Endothelial cell (in vitro differentiated cells): ENCODE results near the gene SLFN12L. TPM values are rescaled to one million over a fixed set of nuclear protein-coding genes. Genes with fewer than 3 reads are reported as not detected.

Experiments used
- DNase-seq: peaks from one replicate; pipeline ENCODE4 v3.0.0; 2021; ENCODE audit warnings: low spot score
- H3K27ac Mint-ChIP-seq: one replicate; pipeline ENCODE4 v1.8.0; 2021; ENCODE audit warnings: mixed read lengths, inconsistent platforms; ENCODE audit not compliant: unreplicated experiment
- H3K27me3 Mint-ChIP-seq: one replicate; pipeline ENCODE4 v1.8.0; 2021; ENCODE audit warnings: mild to moderate bottlenecking, moderate library complexity, mixed read lengths, inconsistent platforms; ENCODE audit not compliant: unreplicated experiment
- H3K36me3 Mint-ChIP-seq: one replicate; pipeline ENCODE4 v1.8.0; 2021; ENCODE audit warnings: mild to moderate bottlenecking, low read depth, mixed read lengths, inconsistent platforms; ENCODE audit not compliant: unreplicated experiment
- H3K4me1 Mint-ChIP-seq: one replicate; pipeline ENCODE4 v1.8.0; 2021; ENCODE audit warnings: mild to moderate bottlenecking, mixed read lengths, inconsistent platforms; ENCODE audit not compliant: unreplicated experiment
- H3K4me3 Mint-ChIP-seq: one replicate; pipeline ENCODE4 v1.8.0; 2021; ENCODE audit warnings: mild to moderate bottlenecking, mixed read lengths, inconsistent platforms; ENCODE audit not compliant: unreplicated experiment
- H3K9me3 Mint-ChIP-seq: one replicate; pipeline ENCODE4 v1.8.0; 2021; ENCODE audit warnings: mixed read lengths, inconsistent platforms; ENCODE audit not compliant: unreplicated experiment
- total RNA-seq: library from RNA; stranded (reverse); fragmentation: NEBNext Ultra II Directional; extraction: Animal tissue kit (Norgen Biotek cat#: 25700); gene quantifications from one replicate; pipeline ENCODE4 v1.2.1, GENCODE V29; 2021; ENCODE audit not compliant: unreplicated experiment
- TF ChIP-seq, protein P1 (sequence below): fragments of 200-600 bp; sonication (generic); IDR thresholded peaks from one replicate; pipeline ENCODE4 v1.5.0; 2021; ENCODE audit warnings: antibody characterized with exemption; ENCODE audit not compliant: unreplicated experiment

Gene SLFN12L
- total RNA-seq, 1 donor from 2014 or later: not detected

GRCh38 chr17:35488991-35489390 is 48.5 kb downstream of the SLFN12L start:
- Mint-ChIP-seq H3K27me3 (peaks cover 22% of the 10 kb centered on the region), H3K27ac (no peak overlapping the region), H3K4me3 (no peak overlapping the region), H3K36me3 (no peaks in the 10 kb centered on the region), H3K9me3 (no peaks in the 10 kb centered on the region), H3K4me1 (peaks cover 7% of the 10 kb centered on the region)
- TF ChIP-seq, protein P1, sequence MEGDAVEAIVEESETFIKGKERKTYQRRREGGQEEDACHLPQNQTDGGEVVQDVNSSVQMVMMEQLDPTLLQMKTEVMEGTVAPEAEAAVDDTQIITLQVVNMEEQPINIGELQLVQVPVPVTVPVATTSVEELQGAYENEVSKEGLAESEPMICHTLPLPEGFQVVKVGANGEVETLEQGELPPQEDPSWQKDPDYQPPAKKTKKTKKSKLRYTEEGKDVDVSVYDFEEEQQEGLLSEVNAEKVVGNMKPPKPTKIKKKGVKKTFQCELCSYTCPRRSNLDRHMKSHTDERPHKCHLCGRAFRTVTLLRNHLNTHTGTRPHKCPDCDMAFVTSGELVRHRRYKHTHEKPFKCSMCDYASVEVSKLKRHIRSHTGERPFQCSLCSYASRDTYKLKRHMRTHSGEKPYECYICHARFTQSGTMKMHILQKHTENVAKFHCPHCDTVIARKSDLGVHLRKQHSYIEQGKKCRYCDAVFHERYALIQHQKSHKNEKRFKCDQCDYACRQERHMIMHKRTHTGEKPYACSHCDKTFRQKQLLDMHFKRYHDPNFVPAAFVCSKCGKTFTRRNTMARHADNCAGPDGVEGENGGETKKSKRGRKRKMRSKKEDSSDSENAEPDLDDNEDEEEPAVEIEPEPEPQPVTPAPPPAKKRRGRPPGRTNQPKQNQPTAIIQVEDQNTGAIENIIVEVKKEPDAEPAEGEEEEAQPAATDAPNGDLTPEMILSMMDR: no peak
- no peak for DNase-seq

- H3K36me3 Mint-ChIP-seq: no peaks in the 10 kb centered on the region
- no peak overlapping the region for H3K27ac Mint-ChIP-seq
- no peaks in the 10 kb centered on the region for H3K9me3 Mint-ChIP-seq
- peak overlapping the region; percentile 80 for H3K4me3 Mint-ChIP-seq
- no peak for DNase-seq
- TF ChIP-seq, protein P1: no peak
- peaks cover 5% of the 10 kb centered on the region for H3K4me1 Mint-ChIP-seq
- peaks cover 18% of the 10 kb centered on the region for H3K27me3 Mint-ChIP-seq
These were observed 50.4 kb downstream of the SLFN12L start for GRCh38 chr17:35486920-35487732.

- DNase-seq: no peak
- no peak overlapping the region for H3K4me3 Mint-ChIP-seq
- TF ChIP-seq, protein P1: no peak
- no peak overlapping the region for H3K27ac Mint-ChIP-seq
- H3K27me3 Mint-ChIP-seq: no peaks in the 10 kb centered on the region
- H3K4me1 Mint-ChIP-seq: peaks cover 3% of the 10 kb centered on the region
- no peaks in the 10 kb centered on the region for H3K36me3 Mint-ChIP-seq
- no peaks in the 10 kb centered on the region for H3K9me3 Mint-ChIP-seq
These were observed 58.2 kb downstream of the SLFN12L start for GRCh38 chr17:35479271-35479670.

- no peak overlapping the region for H3K27ac Mint-ChIP-seq
- no peaks in the 10 kb centered on the region for H3K36me3 Mint-ChIP-seq
- no peak for DNase-seq
- H3K4me3 Mint-ChIP-seq: no peak overlapping the region
- H3K4me1 Mint-ChIP-seq: peaks cover 3% of the 10 kb centered on the region
- no peaks in the 10 kb centered on the region for H3K27me3 Mint-ChIP-seq
- TF ChIP-seq, protein P1: no peak
- no peaks in the 10 kb centered on the region for H3K9me3 Mint-ChIP-seq
These were observed 60.2 kb downstream of the SLFN12L start for GRCh38 chr17:35477248-35477647.

DNA sequence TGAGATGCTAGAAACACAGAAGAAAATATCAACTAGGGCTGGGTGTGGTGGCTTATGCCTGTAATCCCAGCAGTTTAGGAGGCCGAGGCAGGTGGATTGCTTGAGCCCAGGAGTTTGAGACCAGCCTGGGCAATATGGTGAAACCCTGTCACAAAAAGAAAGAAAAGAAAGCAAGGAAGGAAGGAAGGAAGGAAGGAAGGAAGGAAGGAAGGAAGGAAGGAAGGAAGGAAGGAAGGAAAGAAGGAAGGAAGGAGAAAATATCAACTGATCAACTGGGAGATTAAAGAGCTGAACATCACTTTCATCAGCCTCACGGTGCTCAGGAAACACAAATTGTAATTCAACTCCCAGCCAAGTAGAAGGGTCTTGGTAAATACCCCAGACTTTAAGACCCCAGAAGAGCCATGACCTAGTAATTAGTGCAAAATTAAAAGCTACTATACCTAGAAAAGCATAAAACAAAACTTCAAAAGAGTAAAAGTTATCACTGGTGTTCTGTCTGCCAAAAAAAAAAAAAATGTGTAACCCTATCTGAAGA is 61.1 kb downstream of the SLFN12L start:
- no peak for DNase-seq
- no peaks in the 10 kb centered on the region for H3K36me3 Mint-ChIP-seq
- peaks cover 3% of the 10 kb centered on the region for H3K4me1 Mint-ChIP-seq
- no peak overlapping the region for H3K27ac Mint-ChIP-seq
- no peaks in the 10 kb centered on the region for H3K9me3 Mint-ChIP-seq
- no peak overlapping the region for H3K4me3 Mint-ChIP-seq
- H3K27me3 Mint-ChIP-seq: no peaks in the 10 kb centered on the region
- TF ChIP-seq, protein P1: no peak
